Activated T-cell treated with anti-CD3 and anti-CD28 coated beads, Interleukin-2, amount 50 U/mL, for 1 hour (primary cell): ENCODE results near the gene TLR5.
A peak's percentile ranks its signal among the peaks of the same experiment; 100 is the strongest.
"Not testable (repeated sequence)": the region's sequence is repeated elsewhere in the genome, so short reads cannot be mapped to it uniquely, and the experiment has no call there.

Experiments
- DNase-seq: peaks from one replicate; pipeline ENCODE4 v3.0.0-alpha.2; 2020

Gene TLR5, protein sequence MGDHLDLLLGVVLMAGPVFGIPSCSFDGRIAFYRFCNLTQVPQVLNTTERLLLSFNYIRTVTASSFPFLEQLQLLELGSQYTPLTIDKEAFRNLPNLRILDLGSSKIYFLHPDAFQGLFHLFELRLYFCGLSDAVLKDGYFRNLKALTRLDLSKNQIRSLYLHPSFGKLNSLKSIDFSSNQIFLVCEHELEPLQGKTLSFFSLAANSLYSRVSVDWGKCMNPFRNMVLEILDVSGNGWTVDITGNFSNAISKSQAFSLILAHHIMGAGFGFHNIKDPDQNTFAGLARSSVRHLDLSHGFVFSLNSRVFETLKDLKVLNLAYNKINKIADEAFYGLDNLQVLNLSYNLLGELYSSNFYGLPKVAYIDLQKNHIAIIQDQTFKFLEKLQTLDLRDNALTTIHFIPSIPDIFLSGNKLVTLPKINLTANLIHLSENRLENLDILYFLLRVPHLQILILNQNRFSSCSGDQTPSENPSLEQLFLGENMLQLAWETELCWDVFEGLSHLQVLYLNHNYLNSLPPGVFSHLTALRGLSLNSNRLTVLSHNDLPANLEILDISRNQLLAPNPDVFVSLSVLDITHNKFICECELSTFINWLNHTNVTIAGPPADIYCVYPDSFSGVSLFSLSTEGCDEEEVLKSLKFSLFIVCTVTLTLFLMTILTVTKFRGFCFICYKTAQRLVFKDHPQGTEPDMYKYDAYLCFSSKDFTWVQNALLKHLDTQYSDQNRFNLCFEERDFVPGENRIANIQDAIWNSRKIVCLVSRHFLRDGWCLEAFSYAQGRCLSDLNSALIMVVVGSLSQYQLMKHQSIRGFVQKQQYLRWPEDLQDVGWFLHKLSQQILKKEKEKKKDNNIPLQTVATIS

DNA sequence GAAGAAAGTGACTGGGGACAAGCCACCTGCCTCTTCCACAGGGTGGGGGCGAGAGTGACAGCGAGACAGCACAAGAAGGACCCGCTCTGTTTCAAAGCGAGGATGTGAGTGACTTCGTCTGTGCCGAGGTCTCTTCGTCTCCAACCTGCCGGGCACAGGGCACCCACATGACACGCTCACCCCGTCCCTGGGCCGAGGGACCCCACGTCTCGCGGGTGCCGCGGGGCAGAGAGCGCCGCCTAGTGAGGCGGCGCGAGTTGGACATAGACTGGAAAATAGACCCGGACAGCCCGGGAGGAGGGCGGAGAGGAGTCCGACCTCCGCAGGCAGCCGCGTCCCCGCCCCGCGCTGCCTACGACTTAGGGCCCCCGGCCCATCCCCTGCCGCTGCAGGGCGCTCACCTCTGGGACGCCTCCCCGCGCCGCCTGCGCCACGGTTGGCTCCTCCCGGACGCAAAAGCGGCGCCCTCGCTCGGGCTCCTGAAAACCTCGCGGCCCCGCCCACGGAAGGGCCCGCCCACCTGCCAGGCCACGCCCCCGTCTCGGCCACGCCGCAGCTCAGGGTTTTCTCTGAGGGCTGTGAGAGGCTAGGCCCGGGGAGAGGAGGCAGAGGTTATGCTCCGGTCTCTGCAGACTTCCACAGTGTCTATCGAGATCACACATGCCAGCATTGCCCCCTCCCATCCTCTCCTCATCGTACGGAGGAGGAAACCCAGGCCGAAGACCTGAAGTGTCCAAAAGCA lies at the start of gene TLR5:
TLR5 (minus strand) TSS at position 454 of the 742 bp plus-strand sequence. CDS start 30,217 bp downstream, outside the sequence.
- peak; percentile 95 for DNase-seq

DNA sequence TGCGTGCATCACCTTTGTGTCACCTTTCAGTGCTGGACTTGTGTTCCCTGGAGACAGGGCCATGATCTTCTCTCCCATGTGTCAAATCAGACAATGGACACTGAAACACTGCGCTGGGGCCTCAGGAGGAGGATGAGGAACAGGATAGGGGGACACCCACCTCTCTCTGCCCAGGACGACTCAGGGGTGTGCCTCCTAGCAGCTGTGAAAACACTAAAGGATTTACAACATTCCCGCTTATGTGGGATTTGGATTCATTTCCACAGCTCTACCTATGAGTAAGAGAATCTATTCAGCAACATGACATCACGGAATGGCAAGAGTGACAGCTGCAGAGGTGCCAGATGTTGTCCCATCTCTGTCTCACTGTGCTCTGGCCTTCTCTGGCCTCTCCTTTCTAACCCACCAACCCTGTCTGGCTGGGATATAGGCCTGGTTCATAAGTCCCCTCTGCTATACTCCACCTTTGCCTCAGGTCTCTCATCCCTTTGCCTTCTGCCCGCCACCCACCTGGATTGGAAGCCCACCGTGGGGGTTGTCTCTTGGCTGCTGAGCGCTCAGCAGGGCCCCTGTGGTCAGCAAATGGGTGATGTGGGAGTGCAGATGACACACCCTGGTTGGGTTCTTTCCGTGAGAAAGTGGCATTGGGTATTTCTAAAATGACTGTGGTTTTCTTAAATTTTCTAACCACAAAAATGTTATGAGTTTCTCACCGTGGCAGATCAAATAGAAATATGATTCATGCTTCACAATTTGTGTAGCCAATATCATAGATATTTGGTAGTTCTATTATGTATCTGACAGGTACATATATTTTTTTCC lies 47.1 kb upstream of the TLR5 start:
- DNase-seq, result peak; percentile 48

DNA sequence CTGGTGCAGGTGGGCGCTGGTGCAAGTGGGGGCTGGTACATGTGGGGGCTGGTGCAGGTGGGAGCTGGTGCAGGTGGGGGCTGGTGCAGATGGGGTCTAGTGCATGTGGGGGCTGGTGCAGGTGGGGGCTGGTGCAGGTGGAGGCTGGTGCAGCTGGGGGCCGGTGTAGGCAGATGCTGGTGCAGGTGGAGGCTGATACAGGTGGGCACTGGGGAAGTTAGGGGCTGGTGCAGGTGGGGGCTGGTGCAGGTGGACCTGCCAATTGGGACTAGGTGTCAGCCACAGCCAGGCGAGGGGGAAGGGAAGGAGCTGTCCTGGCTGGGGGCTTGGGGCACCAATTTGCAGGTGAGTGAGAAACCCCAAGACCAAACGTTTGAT lies 46.5 kb upstream of the TLR5 start:
- DNase-seq, result no peak

DNA sequence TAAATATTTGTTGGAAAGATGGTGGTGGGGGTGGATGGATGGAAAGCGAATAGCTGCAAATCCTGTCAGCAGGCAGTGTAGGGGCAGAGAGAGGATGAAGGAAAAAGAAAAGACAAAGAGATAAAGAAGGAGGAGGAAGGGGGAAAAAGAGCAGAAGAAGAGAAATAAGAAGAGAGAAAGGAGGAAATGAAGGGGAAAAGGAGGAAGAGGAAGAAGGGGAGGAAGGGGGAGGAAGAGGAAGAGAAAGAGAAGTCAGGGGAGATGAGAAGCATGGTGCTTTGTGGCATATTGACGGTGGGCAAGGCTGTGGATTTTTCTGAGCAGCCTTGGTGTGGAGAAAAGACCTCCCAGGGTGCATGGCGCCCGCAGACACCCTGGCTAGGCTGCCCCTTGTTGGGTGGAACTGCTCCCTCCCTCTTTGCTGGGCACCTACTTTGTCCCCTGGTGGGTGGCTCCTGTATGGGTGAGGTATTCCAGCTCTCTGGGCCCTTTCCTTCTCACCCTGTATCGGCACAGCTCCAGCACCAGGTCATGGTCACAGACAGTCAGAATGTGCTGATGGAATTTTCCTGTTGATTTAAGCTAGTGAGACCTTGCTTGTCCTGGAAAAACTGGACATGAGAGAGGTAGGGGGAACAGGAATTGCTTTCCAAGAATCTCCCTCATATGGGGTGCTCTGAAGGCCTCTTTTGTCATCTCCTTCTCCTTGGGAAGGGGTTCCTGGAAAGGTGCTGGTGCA lies 45.7 kb upstream of the TLR5 start:
- DNase-seq, result no peak

DNA sequence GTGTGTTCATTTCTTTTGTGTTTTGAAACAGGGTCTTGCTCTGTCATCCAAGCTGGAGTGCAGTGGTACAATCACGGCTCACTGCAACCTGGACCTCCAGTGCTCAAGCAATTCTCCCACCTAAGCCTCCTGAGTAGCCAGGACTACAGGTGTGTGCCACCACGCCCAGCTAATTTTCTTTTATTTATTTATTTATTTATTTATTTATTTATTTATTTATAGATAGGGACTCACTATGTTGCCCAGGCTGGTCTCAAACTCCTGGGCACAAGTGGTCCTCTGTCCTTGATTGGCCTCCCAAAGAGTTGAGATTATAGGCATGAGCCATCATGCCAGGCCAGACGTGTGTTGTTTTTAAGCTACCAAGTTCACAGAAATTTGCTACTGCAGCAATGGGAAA lies 43.8 kb upstream of the TLR5 start:
- no peak for DNase-seq

DNA sequence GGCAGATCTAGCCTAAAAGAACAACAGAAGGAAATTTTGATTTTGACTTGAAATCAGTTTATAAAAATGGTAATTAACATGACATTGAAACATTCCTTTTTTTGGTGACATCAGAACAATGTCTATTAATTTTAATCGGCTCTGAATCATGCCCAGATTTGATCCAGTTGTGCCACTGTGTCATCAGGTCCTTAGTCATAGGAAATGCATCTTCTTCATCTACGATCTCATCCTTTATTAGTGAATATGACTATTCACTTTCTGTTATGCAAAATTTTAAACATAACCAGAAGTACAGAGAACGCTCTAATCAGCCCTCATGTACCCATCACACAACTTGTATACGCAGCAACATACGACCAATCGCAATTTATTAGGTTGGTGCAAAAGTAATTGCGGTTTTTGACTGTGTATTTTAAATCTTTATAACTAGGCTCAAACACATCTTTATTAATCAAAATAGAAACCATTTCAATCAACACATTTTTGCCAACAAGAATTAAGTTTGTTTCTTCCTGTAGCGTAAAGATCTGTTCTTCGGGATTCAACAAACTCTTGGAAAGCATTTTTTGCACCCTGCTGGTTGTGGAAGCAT lies 40.3 kb upstream of the TLR5 start:
- no peak for DNase-seq

DNA sequence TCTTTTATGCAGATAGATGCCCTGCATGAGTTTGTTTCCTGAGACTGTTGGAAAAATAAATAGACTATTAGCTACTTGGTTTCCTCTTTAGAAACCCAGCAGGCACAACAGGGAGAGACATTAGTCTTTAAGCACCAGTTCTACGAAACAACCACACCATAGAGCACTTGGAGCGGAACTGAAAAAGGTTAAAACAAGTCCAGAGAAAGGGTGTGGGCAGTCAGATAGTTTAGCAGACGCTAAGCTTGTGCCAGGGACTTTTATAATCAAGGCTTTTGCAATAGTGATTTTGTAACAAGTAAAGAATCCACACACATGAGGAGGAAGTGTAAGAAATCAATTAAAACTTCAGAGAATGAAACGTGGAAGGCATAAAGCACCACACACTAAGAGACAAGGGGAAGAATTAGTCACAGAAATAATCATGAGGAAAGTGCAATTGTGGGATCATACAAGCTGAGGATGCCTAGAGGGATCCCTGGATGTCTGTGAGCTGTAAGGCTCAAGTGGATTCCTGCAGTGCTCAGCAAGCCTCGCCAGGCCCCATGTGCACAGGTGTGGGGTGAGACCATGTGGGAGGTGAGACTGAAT lies 37.8 kb upstream of the TLR5 start:
- DNase-seq, result no peak

DNA sequence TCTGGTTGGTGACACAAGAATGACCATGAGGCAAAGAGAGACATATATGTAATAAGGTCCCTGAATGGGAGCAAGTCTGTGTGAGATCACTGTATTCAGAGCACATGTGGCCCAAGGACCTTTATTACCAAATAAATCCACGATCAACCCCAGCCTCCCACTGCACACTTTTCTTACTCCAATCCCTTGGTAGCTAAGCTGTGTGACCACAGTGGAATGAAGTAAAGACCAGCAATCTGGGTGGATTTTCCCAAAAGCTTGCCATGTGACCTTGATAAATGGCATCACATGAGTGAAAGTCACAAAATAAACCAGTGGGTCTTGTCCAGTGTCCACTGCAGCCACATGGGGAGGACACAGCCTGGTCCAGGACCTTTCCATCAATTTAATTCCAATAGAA lies 36.7 kb upstream of the TLR5 start:
- no peak for DNase-seq

DNA sequence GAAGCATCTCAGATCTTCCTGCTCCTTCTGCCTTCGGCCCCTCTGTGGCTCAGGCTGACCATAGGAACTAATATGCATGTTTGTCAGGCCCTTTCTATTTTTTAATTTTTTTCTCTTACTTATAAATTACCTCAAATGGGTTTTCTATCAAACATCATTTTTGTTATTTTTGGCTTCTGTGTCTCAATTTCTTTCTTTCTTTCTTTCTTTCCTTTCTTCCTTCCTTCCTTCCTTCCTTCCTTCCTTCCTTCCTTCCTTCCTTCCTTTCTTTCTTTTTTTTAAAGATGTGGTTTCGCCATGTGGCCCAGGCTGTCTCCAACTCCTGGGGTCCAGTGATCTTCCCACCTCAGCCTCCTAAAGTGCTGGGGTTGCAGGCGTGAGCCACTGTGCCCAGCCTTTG lies 36.2 kb upstream of the TLR5 start:
- DNase-seq, result no peak

DNA sequence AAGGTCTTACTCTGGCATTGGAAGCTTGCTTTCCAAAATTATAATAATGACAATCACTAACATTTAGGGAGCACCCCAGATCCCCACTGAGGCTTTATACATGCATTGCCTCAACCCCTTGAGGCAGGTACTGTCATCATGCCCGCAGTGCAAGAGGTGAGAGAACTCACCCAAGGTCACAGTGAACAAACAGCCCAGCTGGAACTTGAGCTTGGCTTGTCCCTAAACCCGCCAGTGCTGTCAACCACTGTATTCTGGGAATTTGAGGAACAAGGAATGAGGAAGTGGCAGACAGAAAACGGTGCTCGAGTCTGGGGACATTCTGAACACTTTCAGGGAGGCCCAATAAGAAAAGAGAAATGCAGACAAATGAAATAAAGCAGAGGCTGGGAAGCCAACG lies 34.6 kb upstream of the TLR5 start:
- DNase-seq, result no peak

DNA sequence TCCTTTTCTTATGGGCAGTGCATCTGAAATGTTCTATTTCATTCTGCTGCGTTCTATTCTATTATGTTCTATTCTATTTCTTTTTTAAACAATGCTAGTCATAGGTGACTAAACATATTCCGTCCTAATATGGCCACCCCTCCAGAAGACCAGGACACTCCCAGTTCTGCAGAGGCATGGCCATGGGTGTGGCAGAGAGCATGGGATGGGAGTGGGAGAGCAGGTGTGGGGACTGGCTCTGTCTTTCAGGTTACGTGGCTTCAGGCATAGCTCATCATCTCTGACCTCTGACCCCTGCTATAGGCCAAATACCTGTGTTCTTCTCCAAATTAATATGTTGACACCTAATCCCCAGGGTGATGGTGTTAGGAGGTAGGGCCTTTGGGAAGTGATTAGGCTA lies 33.4 kb upstream of the TLR5 start:
- DNase-seq, result no peak

DNA sequence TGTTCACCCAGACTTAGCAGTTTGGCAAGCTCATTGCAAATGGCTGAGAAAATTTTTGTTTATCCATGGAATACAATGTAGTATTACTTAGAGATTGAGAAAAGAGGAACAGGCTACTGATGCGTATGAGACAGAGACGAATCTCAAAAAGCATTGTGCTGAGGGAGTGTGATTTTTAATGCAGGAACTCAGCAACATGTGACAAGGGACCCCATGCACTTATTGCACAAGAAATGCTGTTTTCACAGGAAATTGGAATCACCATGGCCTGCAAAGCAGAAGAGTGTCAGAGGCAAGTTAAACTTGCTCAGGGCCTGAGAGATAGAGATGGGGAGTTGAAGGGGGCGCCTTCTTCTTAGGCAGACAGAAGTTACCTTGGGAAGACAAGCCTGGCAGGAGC lies 32.6 kb upstream of the TLR5 start:
- DNase-seq, result no peak

DNA sequence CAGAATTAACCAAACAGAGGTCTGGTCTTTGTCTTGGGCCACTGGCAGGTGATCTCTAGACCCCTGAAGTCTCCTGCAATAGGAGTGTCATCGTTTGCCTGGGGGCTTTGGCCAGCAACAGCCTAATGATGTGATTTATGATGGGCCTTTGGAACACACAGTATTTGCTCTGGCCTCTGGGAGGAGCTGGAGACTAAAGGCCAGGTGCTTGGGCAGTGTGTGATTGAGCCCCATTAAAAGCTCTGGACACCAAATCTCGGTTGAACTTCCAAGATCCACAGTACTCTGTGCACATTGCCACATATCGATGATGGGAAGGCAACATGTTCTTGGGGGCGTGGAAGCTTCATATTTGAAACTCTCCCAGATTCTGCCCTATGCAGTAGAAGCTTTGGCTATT lies 32.0 kb upstream of the TLR5 start:
- DNase-seq, result no peak

DNA sequence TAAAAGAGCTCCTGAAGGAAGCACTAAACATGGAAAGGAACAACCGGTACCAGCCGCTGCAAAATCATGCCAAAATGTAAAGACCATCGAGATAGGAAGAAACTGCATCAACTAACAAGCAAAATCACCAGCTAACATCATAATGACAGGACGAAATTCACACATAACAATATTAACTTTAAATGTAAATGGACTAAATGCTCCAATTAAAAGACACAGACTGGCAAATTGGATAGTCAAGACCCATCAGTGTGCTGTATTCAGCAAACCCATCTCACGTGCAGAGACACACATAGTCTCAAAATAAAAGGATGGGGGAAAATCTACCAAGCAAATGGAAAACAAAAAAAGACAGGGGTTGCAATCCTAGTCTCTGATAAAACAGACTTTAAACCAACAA lies 26.4 kb upstream of the TLR5 start:
- not testable (repeated sequence) for DNase-seq

DNA sequence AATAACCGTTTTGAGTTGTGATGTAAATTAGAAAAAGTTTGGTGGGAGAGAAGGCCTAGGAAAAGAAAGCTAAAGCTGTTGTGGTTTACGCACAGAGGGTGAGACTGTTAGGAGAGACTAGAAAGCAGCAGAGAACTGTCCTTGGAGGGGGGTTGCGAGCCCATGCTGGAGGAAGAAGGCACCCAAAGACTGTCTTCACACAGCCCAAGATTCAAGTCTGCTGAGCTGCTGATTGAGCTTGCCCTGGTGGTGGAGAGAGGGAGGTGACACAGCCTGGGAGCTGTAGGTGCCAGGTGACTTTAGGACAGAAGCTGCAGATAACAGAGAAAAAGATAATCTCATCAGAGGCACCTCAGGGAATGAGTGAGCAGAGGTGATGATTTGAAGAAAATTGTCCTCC lies 18.3 kb upstream of the TLR5 start:
- no peak for DNase-seq

DNA sequence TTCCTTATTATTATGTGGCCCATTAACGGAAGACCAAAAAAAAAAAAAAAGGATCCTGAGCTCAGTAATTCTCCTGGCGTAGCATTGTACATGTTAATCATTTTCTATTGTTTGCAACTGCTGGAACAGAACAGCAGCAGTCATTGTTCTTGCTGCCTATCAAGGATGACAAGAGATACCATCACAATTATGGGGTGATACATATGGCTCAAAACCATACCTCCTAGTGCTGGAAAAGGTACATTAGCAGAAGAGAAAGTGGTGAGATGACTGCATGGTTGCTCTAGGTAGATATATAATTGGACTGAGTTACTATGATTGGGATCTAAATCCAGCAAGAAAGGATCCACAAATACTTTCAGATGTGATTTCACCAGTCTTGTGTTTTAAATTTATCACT lies 13.3 kb upstream of the TLR5 start:
- DNase-seq, result no peak

DNA sequence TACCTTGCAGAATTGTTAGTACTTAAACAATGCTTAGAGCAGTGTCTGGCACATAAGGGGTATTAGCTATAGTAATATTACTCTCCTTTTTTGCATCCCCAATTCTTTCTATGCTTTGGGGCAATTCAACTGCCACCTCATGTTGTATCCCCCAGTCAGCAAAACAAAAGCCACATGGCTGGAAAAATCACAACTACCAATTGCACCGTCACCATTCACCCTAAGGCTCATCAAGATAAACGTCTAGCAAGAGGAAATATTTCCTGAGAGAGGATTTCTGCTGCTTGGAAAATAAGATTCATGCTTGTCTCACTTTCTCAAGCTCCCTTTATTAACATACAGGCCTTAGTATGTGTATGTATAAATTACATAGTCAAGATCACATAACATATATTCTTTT lies 12.1 kb upstream of the TLR5 start:
- no peak for DNase-seq

DNA sequence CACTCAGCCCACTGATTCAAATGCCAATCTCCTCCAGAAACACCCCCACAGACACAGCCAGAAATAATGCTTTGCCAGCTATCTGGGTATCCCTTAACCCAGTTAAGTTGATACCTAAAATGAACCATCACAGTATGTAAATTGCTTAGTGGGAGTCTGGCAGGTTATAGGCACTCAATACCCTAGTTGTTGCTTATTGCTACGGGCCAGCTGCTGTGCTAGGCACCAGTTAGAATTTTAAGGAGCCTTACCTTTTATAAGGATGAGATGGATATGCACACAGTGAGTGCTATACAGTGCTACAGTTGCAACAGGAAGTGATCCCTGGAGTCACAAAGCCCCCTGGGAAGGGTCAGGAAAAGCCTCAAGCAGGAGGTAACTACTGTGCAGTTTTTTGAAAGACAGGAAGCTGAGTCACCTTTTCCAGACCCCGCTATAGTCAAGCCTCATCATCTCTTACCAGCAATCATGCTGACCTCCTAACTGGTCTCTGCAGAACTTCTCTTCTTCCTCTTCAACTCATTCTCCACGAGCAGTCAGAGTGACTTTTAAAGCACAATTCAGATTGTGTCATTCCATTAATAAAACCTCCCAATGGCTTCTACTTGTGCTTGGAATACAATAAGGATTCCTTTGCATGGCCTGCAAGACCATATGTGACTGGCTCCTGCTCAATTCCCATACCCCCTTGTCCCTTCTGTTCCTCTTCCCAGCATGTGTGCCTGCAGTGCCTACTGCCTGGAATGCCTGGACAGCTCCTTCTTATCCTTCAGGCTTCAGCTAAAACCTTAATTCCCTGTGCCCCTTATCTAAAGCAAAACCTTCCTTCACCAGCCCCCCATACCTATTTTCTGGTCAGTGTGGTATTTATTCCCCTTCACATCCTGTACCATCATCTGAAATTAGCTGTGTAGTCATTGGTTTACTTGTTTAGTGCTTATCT lies 10.4 kb upstream of the TLR5 start:
- no peak for DNase-seq

DNA sequence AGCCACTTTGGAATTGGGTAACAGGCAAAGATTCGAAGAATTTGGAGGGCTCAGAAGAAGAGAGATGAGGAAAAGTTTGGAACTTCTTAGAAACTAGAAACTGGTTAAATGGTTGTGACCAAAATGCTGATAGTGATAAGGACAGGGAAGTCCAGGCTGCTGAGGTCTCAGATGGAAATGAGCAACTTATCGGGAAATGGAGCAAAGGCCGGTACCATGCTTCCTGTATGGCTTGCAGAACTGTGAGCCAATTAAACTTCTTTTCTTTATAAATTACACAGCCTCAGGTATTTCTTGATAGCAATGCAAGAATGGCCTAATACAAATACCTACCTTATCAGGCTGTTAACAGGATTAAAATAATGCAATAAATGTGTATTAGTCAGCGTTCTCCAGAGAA lies 9.4 kb upstream of the TLR5 start:
- no peak for DNase-seq

DNA sequence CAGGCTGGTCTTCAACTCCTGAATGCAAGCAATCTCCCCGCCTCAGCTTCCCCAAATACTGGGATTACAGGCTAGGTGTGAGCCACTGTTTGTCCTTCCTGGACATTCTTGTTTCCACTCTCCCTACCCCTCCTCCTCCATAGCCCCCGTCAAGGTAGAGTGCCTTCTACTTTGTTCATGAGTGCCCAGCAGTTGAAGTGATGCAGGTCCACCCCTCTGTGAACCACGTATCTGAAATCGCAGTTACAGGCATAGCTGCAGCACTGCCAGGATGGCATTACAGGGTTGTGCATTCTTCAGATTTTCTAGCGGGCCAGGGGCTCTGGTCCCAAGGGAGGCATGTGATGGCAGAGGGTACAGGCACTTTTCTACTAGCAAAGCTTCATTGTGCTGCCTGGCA lies 7.4 kb upstream of the TLR5 start:
- no peak for DNase-seq
